GM21825 (cell line): ENCODE results near the gene SLC2A1.
A peak's percentile ranks its signal among the peaks of the same experiment; 100 is the strongest.
"Not testable (repeated sequence)": the region's sequence is repeated elsewhere in the genome, so short reads cannot be mapped to it uniquely, and the experiment has no call there.

Experiments used
- ATAC-seq: cut with Tn5 transposase; IDR thresholded peaks from one replicate; pipeline ENCODE4 v1.9.1; 2021; ENCODE audit warnings: mild to moderate bottlenecking, moderate library complexity; ENCODE audit not compliant: unreplicated experiment

Gene SLC2A1

DNA sequence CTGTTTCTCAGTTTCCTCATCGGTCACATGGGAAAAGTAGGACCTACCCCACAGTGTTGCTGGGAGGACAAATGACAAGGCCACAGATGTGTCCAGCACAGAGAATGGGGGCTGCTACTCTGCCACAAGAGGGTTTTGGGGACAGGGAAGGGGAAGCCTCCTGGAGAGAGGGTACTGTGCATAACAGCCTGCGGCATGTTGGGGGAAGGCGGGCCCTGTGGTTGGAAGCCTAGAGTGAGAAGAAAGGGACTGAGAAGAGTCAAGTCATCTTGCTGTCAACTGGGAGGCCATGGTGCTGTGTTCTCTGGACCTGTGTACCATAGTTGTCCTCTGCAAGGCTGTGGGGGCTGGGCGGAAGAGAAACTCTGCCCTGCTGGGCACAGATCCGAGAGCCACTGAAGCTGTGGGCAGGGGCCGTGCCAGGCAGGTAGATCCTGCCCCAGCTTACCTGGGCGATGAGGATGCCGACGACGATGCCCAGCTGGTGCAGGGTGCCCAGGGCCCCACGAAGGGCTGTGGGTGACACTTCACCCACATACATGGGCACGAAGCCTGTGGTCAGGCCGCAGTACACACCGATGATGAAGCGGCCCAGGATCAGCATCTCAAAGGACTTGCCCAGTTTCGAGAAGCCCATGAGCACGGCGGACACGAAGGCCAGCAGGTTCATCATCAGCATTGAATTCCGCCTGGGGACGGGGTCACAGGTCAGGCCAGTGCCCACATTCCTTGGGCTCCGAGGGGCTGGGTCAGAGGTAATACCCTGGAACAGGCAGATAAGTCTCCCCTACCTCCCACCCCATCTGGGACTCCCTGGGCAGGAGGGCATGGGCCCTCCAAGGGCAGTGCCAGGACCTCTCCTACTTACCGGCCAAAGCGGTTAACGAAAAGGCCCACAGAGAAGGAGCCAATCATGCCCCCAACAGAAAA is 28.2 kb downstream of the SLC2A1 start:
- ATAC-seq = no peak

DNA sequence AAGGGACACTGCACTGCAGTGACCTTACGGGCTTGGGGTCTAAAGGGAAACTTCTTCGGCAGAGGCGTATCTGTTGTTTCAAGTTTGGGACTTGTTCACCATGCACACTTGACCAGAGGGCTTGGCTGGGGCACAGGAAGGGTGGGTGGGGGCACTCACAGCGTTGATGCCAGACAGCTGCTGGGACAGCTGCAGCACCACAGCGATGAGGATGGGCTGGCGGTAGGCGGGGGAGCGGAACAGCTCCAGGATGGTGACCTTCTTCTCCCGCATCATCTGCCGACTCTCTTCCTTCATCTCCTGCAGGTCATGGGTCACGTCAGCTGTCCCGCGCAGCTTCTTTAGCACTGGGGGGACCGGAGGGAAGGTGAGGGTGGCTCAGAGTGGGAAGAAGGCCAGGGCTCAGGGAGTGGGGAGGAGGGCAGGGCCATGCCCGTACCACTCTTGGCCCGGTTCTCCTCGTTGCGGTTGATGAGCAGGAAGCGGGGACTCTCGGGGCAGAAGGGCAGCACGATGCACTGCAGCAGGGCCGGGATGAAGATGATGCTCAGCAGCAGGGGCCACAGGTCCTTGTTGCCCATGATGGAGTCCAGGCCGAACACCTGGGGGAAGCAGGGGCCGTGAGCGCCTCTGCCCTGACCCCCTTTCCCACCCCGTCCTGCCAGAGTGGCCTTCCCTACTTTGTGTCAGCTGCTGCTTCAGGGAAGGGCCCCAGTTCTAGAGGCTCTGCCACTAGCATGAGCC is 29.1 kb downstream of the SLC2A1 start:
- no peak for ATAC-seq

- no peak for ATAC-seq
These were observed 29.8 kb downstream of the SLC2A1 start for GRCh38 chr1:42928859-42929258.

DNA sequence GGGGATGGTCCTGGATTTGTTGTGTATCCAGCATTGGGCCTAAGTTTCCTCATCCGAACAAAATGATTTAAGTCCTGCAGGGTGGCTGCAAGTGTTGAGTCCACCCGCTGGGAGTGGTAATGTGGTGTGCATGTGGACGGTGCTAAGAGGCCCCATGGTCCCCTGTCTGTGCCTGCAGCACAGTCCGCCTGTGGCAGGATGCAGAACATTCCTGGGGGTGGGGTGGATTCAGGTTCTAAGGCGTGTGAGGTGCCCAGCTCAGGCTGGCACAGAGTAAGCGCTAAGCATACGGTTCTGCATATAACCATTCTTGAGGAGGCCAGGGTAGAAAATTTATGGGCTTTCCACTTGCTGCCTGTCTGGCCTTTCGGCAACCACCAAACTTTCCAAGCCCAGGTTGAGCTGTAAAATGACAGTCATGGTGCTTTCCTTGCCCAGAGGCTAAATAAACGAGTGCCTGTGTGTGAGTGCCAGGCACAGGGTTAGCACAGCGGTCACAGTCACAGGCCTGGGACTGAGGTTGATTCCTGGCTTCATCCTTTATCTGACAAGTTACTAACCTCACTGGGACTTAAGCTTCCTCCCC is 30.7 kb downstream of the SLC2A1 start:
- no peak for ATAC-seq

- ATAC-seq = no peak
These were observed 31.3 kb downstream of the SLC2A1 start for GRCh38 chr1:42927274-42927841.

GRCh38 chr1:42926879-42927242 is 31.8 kb downstream of the SLC2A1 start:
- ATAC-seq = no peak

DNA sequence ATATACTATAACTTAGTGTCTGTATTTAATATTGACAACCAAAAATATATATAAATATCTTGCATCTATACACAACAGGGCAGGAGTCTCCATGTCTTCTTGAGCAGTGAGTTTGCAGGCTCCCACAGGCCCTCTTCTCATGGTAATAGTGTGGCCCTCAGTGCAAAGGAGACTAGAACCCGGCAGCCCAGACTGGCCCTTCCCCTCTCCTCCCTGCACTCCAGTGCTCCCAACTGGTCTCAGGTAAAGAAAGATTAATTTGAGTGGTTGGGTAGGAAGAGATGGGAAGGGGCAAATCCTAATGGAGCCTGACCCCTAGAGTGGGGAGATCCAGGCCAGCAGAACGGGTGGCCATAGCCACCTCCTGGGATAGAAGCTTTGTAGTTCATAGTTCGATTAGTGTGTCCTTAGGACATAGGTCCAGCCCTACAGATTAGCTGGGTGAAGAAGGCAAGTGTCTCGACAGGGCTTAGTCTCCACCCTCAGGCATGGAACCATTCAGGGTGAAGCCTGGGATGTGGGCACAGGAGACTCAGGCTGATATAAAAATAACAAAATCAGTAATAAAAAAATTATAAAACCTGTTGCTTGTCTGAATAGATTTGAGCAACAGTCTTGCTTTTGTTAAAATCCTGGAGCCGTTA is 32.3 kb downstream of the SLC2A1 start:
- no peak for ATAC-seq

- no peak for ATAC-seq
These were observed 33.6 kb downstream of the SLC2A1 start for GRCh38 chr1:42924851-42925760.

DNA sequence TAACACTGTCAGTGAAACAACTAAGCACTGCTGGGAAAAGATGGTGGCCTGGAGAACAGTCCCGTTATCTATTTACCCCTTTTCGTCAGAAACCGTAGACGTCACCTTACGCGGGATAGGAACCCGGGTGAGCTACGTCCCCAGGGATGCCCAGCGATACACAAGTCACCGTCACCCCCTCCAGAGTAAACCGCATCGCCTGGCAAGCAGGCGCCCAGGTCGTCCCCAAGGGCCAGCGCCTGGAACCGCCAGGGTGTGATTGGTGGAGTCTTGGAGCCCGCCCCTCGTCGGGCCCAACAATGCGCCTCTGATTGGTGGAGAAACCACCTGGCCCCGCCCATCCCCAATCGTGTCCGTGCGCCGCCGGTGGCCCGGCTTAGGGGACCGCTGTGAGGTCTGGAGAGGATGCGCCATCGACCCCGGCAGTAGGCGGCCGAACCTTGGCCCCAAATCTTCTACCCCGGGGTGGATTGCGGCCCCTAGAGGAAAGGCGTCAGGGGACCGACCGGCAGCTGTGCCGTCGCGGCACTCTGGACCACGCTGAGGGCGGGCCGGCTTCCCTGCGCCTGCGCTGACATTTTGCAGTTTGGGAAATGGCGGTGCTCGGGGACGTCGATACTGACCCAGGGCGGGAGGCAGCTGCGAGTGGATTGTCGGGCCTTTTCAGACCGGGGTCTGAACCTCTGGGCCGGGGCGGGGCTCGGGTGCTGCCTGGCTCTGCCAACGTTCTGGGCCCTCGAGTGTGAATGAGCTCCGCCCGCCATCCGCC is 34.4 kb downstream of the SLC2A1 start:
- ATAC-seq = peak; percentile 82

DNA sequence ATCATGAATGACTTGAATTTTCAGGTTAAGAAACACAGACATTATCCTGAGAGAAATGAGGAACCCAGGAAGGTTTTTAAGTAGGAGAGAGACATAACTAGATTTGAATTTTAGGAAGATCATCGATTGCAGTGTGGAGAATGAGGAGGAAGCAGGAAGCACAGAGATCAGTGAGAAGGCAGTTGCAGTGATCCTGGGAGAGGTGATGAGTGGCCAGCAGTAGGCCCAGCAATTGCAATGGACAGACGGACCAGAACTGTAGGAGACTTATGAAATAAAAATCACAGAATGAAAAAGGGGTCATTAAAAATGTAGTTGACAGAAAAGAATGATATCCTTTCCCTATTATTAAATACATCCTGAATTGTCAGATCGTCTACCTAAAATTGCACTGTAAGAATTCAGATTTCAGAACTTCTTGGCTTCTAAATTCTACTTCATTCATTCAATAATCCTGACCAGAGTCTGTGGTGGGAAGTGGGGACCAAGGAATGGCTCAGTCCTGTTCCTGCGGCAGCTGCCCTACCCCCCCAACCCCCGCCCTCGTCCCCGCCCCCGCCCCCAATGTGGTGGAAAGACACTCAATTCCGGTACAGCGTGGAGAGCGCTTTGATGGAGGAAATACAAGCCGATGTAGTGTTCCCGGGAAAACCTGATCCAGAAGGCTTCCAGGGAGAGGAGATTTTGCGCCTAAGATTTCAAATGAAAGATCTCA is 35.1 kb downstream of the SLC2A1 start:
- ATAC-seq = no peak

- peak; percentile 31 for ATAC-seq
These were observed 35.8 kb downstream of the SLC2A1 start for GRCh38 chr1:42922687-42923366.

- no peak for ATAC-seq
These were observed 36.9 kb downstream of the SLC2A1 start for GRCh38 chr1:42921769-42922168.

- not testable (repeated sequence) for ATAC-seq
These were observed 39.0 kb downstream of the SLC2A1 start for GRCh38 chr1:42919651-42920050.

DNA sequence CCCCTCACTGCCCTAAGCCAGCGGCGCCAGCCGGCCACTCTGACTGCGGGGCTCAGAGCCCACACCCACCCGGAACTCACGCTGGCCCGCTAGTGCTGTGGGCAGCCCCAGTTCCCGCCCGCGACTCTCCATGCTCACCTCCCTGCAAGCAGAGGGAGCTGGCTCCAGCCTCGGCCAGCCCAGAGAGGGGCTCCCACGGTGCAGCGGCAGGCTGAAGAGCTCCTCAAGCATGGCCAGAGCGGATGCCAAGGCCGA is 41.5 kb downstream of the SLC2A1 start:
- ATAC-seq = no peak

- no peak for ATAC-seq
These were observed 43.2 kb downstream of the SLC2A1 start for GRCh38 chr1:42915456-42915855.

DNA sequence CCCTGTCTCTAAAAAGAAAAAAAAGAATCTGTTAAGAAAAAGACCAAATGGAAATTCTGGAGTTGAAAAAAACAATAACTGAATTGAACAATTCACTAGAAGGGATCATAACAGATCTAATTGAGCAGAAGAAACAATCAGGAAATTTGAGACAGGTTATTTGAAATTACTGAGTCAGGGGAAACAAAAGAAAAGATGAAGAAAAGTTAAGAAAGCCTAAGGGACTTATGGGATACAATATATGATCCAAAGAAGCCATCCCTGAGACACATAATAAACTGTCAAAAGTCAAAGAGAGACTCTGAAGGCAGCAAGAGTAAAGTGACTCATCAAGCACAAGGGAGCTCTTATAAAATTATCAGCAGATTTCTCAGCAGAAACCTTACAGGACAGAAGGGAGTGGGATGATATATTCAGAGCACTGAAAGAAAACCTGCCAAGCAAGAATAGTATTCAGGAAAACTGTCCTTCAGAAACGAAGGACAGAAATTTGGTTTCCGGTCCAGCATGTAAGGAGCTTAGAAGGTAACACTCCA is 44.5 kb downstream of the SLC2A1 start:
- ATAC-seq = no peak

DNA sequence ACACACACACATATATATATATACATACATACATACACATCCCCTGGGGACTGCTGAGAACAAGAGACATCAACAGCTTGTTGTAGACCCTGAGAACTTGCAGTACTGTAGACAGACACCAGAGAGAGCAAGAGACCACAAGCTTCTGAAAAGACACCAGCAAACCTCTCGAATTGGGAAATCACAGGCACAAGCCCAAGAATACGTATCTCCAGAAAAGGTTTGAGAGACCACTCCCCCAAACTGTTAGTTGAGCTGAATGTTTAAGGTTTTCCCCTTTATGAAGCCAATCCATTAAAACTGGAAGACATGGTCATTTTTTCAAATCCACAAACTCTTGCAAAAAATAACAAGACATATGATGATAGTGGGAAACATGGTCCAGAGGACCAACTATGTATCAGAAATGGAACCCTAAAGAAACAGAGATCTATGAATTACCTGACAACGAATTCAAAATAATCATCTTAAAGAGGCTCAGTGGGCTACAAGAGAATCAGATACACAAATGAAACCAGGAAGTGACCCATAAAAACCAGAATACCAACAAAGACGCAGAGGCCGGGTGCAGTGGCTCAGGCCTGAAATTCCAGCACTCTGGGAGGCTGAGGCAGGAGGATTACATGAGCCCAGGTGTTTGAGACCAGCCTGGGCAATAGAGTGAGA is 45.1 kb downstream of the SLC2A1 start:
- no peak for ATAC-seq
